ENCODE data around the gene FKBP1C.
"Not testable (repeated sequence)": the region's sequence is repeated elsewhere in the genome, so short reads cannot be mapped to it uniquely, and the experiment has no call there.

The FKBP1C gene

DNA sequence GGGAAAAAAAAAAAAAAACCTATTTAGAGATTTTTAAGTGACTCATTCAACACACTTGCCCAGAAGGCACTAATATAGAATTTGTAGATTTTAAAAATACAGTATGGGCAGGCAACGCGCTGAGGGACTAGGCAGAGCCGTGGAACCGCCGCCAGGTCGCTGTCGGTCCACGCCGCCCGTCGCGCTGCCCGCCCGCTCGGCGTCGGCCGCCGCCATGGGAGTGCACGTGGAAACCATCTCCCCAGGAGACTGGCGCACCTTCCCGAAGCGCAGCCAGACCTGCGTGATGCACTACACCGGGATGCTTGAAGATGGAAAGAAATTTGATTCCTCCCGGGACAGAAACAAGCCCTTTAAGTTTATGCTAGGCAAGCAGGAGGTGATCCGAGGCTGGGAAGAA is at the start of gene FKBP1C:
FKBP1C (plus strand) TSS at position 127 of the 400 bp plus-strand sequence.
- DNase-seq = not testable (repeated sequence)

DNA sequence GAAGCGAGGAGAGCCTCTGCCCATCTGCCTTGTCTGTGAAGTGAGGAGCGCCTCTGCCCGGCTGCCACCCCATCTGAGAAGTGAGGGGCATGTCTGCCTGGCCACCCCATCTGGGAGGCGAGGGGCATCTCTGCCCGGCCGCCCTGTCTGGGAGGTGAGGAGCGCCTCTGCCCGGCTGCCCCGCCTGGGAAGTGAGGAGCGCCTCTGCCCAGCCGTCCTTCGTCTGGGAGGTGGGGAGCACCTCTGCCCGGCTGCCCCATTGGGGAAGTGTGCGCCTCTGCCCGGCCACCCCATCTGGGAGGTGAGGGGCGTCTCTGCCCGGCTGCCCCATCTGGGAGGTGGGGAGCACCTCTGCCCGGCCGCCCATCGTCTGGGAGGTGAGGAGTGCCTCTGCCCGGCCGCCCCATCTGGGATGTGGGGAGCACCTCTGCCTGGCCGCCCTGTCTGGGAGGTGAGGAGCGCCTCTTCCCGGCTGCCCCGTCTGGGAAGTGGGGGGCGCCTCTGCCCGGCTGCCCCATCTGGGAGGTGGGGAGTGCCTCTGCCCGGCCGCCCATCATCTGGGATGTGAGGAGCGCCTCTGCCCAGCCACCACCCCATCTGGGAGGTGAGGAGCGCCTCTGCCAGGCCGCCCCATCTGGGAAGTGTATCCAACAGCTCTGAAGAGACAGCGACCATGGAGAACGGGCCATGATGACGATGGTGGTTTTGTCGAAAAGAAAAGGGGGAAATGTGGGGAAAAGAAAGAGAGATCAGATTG is 47.0 kb upstream of the FKBP1C start:
- not testable (repeated sequence) for DNase-seq

DNA sequence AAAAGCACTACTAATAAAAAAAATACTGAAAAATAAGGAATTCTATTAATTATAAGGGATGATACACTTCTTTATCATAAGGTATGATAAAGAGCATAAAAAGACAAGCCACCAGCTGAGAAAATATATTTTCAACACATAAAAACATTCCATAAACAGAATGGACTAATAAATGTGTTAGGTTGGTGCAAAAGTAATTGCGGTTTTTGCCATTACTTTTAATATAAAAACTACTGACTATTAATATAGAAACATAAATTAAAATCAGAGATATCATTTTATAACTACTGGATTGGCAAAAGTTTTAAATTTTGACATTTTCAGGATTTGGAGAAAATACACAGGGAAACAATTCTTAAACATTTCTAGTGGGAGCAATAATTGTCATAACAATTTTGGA is 37.1 kb upstream of the FKBP1C start:
- DNase-seq = no peak

DNA sequence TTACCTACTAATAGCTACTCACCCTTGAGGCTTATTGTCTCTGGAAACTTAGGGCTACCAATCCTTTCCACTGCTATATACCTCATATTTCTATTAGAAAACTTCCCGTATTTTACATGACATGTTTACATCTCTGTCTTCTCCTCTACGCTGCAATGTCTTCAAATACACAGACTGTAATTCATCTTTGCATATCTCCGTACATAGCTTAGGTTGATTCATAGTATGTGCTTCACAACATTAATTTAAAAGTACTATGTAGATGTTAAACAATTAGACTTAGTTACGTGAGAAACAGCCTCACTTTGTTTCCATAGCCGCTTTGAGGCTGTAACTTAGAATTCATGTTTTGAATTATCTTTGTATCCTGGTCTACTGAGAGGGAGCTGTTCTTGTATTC is 35.1 kb upstream of the FKBP1C start:
- no peak for DNase-seq

DNA sequence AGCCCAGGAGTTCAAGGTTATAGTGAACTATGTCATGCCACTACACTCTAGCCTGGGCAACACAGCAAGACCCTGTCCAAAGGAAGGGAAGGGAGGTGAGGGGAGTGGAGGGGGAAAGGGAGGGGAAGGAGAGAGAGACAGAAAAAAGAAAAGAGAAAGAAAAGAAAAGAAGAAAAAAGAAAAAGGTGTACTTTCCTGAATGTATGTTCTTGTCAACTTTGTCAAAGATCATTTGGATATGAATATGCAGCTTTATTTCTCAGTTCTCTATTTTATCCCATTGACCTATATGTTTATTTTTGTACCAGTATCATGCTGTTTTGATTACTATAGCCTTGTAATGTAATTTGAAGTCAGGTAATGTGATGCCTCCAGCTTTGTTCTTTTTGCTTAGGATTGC is 30.9 kb upstream of the FKBP1C start:
- no peak for DNase-seq

DNA sequence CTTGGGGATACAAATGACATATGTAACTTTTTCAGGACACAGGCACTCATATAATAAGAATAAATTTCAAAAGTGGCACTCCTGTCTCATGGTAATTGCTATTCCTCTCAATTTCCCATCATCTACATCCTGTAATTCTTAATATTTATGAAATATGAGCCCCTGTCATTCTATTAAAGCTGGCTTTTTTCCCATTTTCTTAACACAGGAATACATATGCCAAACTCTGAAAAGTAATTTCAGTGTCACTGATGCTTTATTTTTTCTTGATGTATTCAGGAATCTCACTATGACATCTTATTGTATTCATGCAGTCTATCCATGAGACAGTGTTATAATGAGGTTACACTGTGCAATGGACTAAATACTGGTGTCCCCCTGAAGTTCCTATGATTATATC is 24.3 kb upstream of the FKBP1C start:
- DNase-seq = no peak

DNA sequence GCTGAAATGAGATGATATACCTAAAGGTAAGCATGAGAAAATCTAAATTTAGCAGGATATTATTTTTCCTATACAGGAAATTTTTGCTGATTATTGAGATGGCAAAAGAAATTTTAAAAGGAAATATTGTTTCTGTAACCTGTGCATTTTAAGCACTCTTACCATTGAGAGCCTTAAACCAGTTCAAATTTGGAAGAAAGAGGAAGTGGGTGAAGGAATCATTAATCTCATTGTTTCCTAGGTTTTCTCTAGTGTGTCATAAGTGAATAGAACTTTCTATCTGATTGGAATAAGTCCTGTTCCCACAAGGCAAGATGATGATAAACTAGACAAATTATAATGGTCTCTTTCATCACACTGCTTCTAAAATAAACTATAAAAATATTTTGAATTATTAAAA is 22.4 kb upstream of the FKBP1C start:
- peak; percentile 50 for DNase-seq

DNA sequence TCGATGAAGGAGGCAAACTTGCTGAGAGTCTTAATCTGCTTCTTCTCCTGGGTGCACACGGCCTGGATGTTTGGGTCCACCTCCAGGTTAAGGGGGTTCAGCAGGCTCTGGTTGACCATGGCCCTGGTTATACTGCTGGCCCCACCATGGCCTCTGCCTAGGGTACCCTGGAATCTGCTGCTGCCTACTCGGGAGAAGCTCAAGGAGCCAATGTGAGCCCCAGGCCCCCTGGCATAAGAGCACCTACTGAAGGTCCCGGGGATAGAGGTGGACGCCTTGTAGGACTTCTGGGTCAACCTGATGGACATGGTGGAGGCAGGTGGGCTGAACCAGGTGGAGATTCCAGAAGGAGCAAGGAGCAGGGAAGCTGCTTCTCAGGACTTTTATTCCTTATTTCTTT is 17.9 kb upstream of the FKBP1C start:
- no peak for DNase-seq

DNA sequence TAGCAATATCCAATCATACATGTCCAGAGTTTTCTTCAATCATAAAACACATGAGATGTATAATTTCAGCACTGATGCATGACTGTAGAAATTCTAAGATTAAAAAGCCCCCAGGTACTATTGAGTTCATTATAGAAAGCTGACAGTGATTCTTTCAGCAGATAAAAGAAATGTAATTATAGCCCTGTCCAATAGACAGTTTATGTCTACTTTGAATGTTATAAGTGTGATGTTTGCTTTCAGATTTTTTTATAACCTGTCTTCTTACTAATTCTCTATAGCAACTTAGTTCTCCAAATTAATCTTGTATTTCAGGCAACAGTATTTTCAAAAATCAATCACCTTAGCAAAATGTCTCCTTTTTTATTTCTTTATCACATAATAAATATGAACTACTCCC is 13.5 kb upstream of the FKBP1C start:
- DNase-seq = no peak

DNA sequence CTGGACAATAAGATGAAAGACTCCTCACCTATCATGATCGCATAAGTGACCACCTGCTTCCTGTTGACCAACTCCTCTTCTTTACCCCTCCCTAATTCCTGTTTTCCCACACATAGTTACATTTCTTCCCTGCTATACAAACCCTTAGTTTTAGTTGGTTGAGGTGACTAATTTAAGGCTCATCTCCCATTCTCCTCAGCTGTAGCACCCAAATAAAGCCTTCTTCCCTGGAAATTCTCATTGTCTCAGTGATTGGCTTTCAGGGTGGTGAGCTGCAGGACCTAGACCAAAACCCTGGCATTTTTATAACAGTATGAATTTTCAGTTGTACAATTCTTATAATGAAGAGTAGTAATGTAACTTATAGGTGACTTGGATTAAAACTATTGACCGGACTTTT is 2.1 kb downstream of the FKBP1C start:
- DNase-seq = no peak

DNA sequence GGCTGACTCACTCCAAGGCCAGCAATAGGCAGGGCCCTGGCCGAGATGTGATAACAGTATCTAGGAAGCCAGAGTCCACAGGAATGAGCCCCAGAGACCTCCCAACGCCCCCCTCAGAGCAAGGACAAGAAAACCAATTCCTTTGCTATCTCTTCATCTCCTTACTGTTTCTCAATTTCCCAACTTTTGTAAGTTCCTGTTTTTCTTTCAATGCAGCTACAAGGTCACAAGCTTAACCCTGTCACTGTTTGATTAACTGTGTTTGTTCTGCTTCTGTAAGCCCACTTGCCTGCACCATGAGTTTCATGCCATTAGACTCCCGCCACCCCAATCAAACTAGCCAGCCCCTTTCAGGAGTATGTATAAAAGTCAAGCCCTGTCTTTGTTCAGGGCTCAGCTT is 3.5 kb downstream of the FKBP1C start:
- peak; percentile 83 for DNase-seq

DNA sequence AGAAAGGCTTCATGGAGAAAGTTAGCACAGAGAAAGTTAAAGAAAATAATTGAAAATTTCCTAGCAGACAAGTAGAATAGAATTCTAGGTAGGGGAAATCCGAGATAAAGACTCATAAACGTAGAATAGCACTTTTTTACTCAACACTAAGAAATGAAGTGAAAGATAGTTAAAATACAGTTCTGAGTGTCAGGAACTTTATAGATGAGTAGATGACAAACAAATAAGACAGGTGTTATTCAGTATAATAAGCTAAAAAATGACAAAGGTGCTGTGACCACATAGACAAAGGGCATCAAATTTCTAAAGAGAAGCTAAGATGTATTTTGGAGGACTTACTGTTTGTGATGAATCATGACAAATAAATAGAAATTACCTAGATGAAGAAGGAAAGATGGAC is 12.9 kb downstream of the FKBP1C start:
- no peak for DNase-seq

DNA sequence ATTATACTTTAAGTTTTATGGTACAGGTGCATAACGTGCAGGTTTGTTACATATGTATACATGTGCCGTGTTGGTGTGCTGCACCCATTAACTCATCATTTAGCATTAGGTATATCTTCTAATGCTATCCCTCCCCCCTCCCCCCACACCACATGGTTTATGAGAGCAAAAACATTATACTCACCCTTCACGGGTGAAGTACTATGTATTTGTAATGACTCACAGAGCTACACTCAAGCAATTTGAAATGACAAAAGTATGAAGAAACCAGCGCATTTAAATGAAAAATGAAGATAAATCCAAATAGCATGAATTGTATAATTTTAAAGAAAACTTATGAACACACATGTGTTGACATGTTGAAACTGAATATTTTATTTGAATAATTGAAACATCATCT is 14.7 kb downstream of the FKBP1C start:
- DNase-seq = not testable (repeated sequence)

DNA sequence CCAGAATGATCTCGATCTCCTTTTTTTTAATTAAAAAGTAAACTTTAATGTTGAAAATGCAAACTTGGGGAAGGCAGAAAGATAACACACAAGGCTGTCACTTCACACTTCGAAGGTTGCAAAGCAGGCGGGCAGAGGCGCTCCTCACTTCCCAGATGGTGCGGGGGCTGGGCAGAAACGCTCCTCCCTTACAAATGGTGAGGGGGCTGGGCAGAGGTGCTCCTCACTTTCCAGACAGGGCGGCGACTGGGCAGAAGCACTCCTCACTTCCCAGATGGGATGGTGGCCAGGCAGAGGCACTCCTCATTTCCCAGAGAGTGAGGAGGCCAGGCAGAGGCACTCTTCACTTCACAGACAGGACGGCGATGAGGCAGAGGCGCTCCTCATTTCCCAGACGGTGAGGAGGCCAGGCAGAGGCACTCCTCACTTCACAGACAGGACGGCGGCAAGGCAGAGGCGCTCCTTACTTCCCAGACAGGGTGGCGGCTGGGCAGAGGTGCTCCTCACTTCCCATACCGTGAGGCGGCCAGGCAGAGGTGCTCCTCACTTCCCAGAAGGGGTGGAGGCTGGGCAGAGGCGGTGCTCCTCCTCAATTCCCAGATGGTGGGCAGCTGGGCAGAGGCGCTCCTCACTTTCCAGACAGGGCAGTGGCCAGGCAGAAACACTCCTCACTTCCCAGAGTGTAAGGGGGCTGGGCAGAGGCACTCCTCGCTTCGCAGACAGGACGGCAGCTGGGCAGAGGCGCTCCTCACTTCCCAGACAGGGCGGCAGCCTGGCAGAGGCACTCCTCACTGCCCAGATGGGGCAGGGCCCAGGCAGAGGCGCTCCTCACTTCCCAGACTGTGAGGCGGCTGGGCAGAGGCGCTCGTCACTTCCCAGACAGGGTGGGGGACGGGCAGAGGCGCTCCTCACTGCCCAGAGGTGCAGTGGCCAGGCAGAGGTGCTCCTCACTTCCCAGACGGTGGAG is 16.9 kb downstream of the FKBP1C start:
- not testable (repeated sequence) for DNase-seq

DNA sequence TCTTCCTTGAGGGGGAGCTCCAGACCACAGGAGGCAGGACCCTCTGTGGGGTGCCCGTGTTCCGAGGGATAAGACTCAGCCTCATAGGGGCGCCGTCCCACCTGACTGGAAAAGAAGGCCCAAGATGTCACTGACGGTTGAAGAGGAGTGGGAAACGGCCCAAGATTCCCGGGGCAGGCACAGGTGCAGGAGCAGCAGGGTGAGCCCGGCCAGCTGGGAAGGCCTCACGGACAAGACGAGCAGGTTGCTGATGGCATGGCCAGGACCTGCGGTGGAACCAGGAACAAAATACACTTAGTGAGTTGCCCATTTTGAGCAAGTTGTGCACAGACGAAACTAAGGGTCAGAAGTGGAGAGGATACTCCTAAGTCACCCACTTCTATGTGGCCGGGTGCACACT is 18.8 kb downstream of the FKBP1C start:
- DNase-seq = not testable (repeated sequence)

DNA sequence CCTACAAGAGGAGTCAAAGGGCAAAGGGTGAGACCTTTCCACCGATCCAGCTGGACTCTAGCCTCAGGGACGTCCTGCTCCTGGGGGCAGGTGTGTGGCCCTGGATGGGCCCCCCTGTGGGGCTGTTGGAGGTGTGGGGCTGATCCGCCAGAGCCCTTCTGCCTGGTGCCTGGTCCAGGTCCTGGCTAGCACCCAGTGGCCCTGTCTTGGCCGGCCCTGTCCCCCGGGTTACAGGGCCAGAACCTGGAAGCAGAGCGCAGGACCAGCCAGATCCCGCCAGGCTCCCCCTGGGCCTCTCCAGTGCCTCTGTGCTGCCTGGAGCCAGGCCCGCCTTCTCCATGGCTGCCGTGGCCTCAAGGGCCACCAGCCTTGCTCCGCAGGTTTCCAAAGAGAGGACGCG is 19.2 kb downstream of the FKBP1C start:
- not testable (repeated sequence) for DNase-seq

DNA sequence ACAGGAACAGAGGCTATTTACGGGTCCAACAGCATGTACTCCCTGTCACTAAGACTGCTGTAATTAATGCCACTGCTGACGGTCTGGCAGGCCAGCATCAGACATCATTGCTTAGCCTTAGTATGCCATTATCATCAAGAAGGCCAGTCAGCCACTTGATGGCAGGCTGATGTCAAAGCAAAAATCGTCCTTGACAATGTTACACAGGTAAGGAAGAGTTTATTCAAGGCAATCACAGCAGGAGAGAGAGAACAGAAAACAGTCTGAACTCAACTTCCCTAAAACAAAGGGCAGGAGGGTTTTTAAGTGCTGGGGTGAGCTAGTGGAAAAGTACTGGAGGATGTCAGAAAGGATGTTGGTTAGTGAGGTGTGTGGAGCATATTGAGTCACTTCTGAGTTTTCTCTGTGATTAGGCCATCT is 25.1 kb downstream of the FKBP1C start:
- no peak for DNase-seq

DNA sequence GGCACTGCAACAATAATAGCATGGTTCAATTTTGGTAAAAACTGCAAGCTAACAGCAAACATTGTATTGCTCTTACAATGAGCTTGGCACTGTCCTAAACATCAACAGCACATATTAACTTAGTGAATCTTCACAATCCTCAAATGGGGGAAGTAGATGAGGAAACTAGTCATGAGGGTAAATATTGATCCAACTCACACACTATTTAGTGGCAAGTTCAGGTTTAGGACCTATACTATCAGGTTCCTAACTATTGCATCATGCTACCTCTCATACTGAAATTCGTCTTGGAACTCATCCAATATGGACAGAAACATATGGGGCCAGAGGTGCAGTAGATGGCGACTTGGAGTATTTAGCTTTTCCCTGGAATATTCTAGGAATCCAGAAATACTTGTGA is 34.2 kb downstream of the FKBP1C start:
- DNase-seq = no peak

DNA sequence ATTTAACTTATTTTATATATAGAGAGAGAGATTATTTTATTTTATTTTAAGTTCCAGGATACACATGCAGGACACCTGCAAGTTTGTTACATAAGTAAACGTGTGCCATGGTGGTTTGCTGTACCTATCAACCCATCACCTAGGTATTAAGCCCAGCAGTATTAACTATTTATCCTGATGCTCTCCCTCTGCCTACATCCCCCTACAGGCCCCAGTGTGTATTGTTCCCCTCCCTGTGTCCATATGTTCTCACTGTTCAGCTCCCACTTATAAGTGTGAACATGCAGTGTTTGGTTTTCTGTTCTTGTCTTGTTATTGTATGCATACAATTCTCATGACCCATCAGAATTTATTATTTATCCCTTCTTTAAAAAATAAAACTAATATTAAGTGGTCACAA is 34.6 kb downstream of the FKBP1C start:
- DNase-seq = no peak

DNA sequence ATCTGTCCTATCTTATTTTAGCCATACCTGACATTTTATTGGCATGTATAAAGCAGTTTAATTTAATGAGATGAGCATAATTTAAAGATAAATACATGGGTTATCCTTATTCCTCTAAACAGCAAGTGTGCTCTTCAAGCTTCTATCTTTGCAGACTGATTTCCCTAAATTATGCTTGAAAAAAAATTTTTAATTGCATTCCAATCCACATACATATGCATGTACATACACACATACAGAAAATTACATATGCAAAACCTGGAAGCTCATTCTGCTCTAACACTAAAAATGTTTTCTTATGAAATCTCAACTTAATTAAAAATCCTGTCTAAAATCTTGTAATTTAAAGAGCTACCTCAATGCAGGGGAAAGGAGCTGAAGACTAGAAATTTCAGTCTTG is 35.3 kb downstream of the FKBP1C start:
- no peak for DNase-seq

DNA sequence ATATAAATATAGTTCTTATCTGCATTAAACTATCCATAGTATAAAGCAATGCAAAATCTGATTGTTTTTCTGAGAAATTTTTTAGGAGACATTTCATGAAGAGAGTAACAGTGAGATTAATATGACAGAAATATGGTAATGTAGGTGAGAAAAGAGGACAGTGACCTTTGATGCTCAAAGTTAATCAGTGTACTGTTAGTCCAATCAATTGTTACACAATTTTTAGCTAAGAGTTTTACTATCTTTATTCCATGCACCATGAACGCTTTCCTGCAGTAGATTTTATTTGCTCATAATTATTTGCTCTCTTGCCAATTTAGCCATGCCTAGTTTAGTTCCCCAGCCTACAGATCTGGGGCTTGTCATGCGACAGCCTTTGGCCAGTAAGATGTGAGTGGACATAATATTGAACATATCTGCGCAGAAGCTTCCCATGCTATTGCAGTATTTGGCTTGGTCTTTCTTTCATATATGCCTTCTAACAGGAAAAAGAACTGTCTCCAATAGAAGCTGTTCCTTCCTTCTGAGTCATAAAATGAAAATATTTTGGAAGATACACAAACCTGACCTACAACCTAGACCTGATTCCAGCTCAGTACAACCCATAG is 38.7 kb downstream of the FKBP1C start:
- no peak for DNase-seq

DNA sequence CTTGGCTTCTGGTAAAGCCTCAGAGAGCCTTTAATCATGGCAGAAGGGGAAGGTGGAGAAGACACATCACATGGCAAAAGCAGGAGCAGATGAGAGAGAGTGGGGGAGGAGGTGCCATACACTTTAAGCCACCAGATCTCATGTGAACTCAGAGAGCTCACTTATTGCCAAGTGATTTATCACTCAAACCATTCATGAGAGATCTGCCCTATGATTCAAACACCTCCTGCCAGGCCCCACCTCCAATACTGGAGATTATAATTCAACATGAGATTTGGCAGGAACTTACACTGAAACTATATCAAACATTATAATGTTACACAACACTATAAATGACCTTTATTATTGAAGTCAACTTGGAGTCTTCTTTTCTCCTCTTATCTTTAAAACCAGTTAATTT is 47.9 kb downstream of the FKBP1C start:
- no peak for DNase-seq

DNA sequence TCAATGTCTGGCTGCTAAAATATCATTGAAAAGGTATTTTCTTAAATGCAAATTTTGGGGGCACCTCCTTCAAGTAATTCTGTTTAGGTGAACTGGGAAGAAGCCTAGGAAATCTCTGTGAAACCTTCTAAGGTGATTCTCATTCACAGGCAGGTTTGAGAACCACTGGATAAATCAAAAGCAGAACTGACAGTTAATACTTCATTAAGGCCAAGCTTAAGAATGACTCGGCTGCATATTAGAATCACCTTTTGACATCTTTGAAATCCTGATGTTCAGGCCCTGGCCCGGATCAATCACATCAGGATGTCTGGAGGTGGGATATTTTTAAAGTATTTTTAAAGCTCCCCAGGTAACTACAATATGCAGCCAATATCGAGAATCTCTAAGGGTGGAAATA is 50.6 kb downstream of the FKBP1C start:
- DNase-seq = no peak
